GM21367 (cell line): ENCODE results near the gene DHX58.

Source experiments
- ATAC-seq: cut with Tn5 transposase; IDR thresholded peaks from one replicate; pipeline ENCODE4 v1.9.1; 2021; ENCODE audit not compliant: unreplicated experiment

DHX58 gene

GRCh38 chr17:42056635-42057034 lies 55.9 kb downstream of the DHX58 start:
- no peak for ATAC-seq

- ATAC-seq: no peak
These were observed 57.0 kb downstream of the DHX58 start for GRCh38 chr17:42055496-42055895.

- no peak for ATAC-seq
These were observed 57.5 kb downstream of the DHX58 start for GRCh38 chr17:42055027-42055426.

- no peak for ATAC-seq
These were observed 58.6 kb downstream of the DHX58 start for GRCh38 chr17:42053731-42054500.

DNA sequence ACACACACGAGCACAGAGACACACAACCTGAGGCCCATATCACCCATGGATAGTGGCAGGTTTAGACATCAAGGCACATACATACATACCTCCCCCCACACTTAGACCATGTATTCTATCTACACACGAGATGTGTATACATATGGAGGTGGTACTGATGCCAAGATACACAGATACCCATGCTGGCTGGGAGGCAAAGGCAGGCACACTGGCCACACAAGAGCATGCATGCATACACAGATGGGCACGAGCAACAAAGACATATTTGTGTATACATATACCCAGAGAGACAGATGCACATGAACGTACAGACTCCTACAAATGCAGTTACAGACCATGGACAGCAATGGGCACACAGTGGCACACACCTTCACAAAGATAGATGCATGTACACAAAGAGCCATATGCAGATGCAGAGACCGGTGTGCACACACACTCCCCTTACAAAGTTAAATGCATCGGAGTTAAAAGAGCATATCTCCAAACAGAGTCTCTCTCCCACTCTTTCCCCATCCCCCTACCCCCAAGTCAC lies 60.1 kb downstream of the DHX58 start:
- no peak for ATAC-seq

GRCh38 chr17:42051645-42052044 lies 60.9 kb downstream of the DHX58 start:
- no peak for ATAC-seq
